Endothelial cell of umbilical vein (primary cell): ENCODE measurements around the gene KCTD17. TPM values are rescaled to one million over a fixed set of nuclear protein-coding genes. Genes with fewer than 3 reads are reported as not detected.

Source experiments
- BruUV-seq: library from RNA; stranded (reverse); fragments of 400-500 nt; replicated peaks from 2 replicates; lab custom pipeline; 2021; lab: Mats Ljungman, UMichigan
- CTCF ChIA-PET: fragments of 300-600, 350-600 bp; sonication (Branson Sonifier 250); formaldehyde crosslinking; loops from one replicate; lab custom pipeline; 2021; ENCODE audit warnings: antibody characterized with exemption, inconsistent platforms; lab: Charles Lee
- POLR2A ChIA-PET: fragments of 300-600, 350-600 bp; sonication (Branson Sonifier 250); formaldehyde crosslinking; loops from one replicate; lab custom pipeline; 2021; ENCODE audit warnings: antibody characterized with exemption, inconsistent platforms; lab: Charles Lee
- DNase-seq: peaks from one replicate; pipeline ENCODE4 v3.0.0-alpha.2; 2011; ENCODE audit warnings: low read depth, low spot score
- FAIRE-seq: peaks from 2 replicates; lab custom pipeline; 2011; peaks lifted over from hg19 to GRCh38; lab: Jason Lieb, UNC
- H2AFZ ChIP-seq: 2 replicates; pipeline ENCODE4 v1.6.0; 2012; ENCODE audit warnings: low read depth, low read length, control low read depth, inconsistent platforms
- H3K27ac ChIP-seq: 2 replicates; pipeline ENCODE4 v1.5.1; 2011; ENCODE audit warnings: low read depth, mild to moderate bottlenecking, control low read depth, low read length, moderate library complexity; ENCODE audit not compliant: insufficient read depth
- H3K27me3 ChIP-seq, 2 experiments: 2 replicates each; pipeline versions ENCODE4 v1.6.0 to v1.6.1; 2011; ENCODE audit warnings: low read length in 2 of 2, mixed read lengths in 1 of 2; ENCODE audit not compliant: control insufficient read depth in 2 of 2, insufficient read depth in 2 of 2
- H3K36me3 ChIP-seq, 2 experiments: 2 replicates in 1 of 2; 3 replicates in 1 of 2; pipeline ENCODE4 v1.5.1; 2011; ENCODE audit warnings: low read length in 2 of 2, mild to moderate bottlenecking in 1 of 2, moderate library complexity in 1 of 2; ENCODE audit not compliant: control insufficient read depth in 2 of 2, insufficient read depth in 2 of 2; ENCODE audit errors: extremely low read depth in 1 of 2
- H3K4me1 ChIP-seq: 3 replicates; pipeline ENCODE4 v1.5.1; 2011; ENCODE audit warnings: mild to moderate bottlenecking, low read length; ENCODE audit not compliant: control insufficient read depth, insufficient read depth; ENCODE audit errors: extremely low read depth
- H3K4me2 ChIP-seq: 2 replicates; pipeline ENCODE4 v1.6.1; 2011; ENCODE audit warnings: low read length, control low read depth, mixed read lengths; ENCODE audit not compliant: insufficient read depth
- H3K4me3 ChIP-seq, 3 experiments: fragments of 200-600 bp in 1 of 3; sonication (generic), shearing (Covaris generic) in 1 of 3; replicated peaks in 1 of 3; 2 replicates each; pipeline ENCODE4 v1.5.1; 2011 to 2016; ENCODE audit warnings: control low read depth in 3 of 3, low read length in 3 of 3, mild to moderate bottlenecking in 2 of 3, inconsistent platforms in 1 of 3, low read depth in 1 of 3, moderate library complexity in 1 of 3; ENCODE audit not compliant: insufficient read depth in 1 of 3
- H3K79me2 ChIP-seq: 2 replicates; pipeline ENCODE4 v1.6.0; 2012; ENCODE audit warnings: low read length, inconsistent platforms; ENCODE audit not compliant: control insufficient read depth, insufficient read depth
- H3K9ac ChIP-seq: replicated peaks from 2 replicates; pipeline ENCODE3; 2011; ENCODE audit warnings: low read length, control low read depth; ENCODE audit not compliant: insufficient read depth; ENCODE audit errors: extremely low read depth
- H3K9me1 ChIP-seq: replicated peaks from 3 replicates; pipeline ENCODE4 v1.6.0; 2011; ENCODE audit warnings: mild to moderate bottlenecking, low read length; ENCODE audit not compliant: control insufficient read depth, insufficient read depth; ENCODE audit errors: extremely low read depth
- H3K9me3 ChIP-seq: replicated peaks from 2 replicates; pipeline ENCODE4 v1.5.1; 2012; ENCODE audit warnings: low read length, inconsistent platforms; ENCODE audit not compliant: control insufficient read depth, insufficient read depth
- H4K20me1 ChIP-seq: replicated peaks from 2 replicates; pipeline ENCODE3; 2011; ENCODE audit warnings: mild to moderate bottlenecking, low read length; ENCODE audit not compliant: control insufficient read depth, insufficient read depth; ENCODE audit errors: extremely low read depth
- EZH2 ChIP-seq: IDR thresholded peaks from 2 replicates; pipeline ENCODE4 v1.6.1; 2012; ENCODE audit warnings: borderline replicate concordance, low read depth, mild to moderate bottlenecking, moderate library complexity, low read length, inconsistent platforms; ENCODE audit not compliant: severe bottlenecking
- FOS ChIP-seq: IDR thresholded peaks from 2 replicates; pipeline ENCODE4 v1.6.1; 2011; ENCODE audit warnings: mild to moderate bottlenecking, low read length, moderate library complexity, borderline replicate concordance; ENCODE audit not compliant: insufficient read depth
- GATA2 ChIP-seq: IDR thresholded peaks from 2 replicates; pipeline ENCODE4 v1.7.0; 2011; ENCODE audit warnings: low read depth, mild to moderate bottlenecking, moderate library complexity, mixed read lengths, low read length; ENCODE audit not compliant: insufficient read length, insufficient read depth
- JUN ChIP-seq: IDR thresholded peaks from 2 replicates; pipeline ENCODE4 v1.6.1; 2011; ENCODE audit warnings: borderline replicate concordance, low read depth; ENCODE audit not compliant: insufficient read length, insufficient read depth
- MYC ChIP-seq: IDR thresholded peaks from one replicate; pipeline ENCODE4 v1.6.1; 2011; ENCODE audit warnings: mild to moderate bottlenecking, low read depth, low read length
- POLR2A ChIP-seq: IDR thresholded peaks from 2 replicates; pipeline ENCODE4 v1.6.1; 2012; ENCODE audit warnings: low read depth, mild to moderate bottlenecking, control low read depth, low read length
- dilution Hi-C: fragments of 300-500 bp; cut with MboI; formaldehyde crosslinking; loops from one replicate; pipeline ENCODE4 v1.15.0; 2019; ENCODE audit warnings: low sequenced_read_pairs; ENCODE audit not compliant: extremely low pct_ligation_motif_present
- intact Hi-C: fragments of 100-400 bp; cut with micrococcal nuclease; formaldehyde crosslinking; loops from one replicate; pipeline ENCODE4 v1.10.0; 2022
- polyA plus RNA-seq, 4 experiments: library from polyadenylated mRNA; depleted of rRNA in 3 of 4; stranded (reverse) in 3 of 4; unstranded in 1 of 4; fragments of >200 nt; gene quantifications; 2 replicates each; pipeline versions ENCODE4 v1.2.1 to v1.2.3, GENCODE V29; 2011 to 2012; ENCODE audit warnings: missing spikeins in 1 of 4
- total RNA-seq: library from RNA; stranded (reverse); gene quantifications from 2 replicates; pipeline ENCODE4 v1.2.3, GENCODE V29; 2021
- TF ChIP-seq, protein P1 (sequence below): IDR thresholded peaks from 2 replicates; pipeline ENCODE4 v1.6.1; 2011; ENCODE audit not compliant: insufficient read depth, insufficient read length
- TF ChIP-seq, protein P2 (sequence below), 2 donors: IDR thresholded peaks; 1 replicate in 1 of 2; 2 replicates in 1 of 2; pipeline ENCODE4 v1.5.1; 2011; ENCODE audit warnings: low read length in 2 of 2, mild to moderate bottlenecking in 2 of 2, moderate library complexity in 2 of 2, control low read depth in 1 of 2, inconsistent platforms in 1 of 2, low read depth in 1 of 2; ENCODE audit not compliant: insufficient read depth in 1 of 2; ENCODE audit errors: extremely low read depth in 1 of 2

Gene KCTD17
- total and polyA plus RNA-seq, 2 donors (not counting 3 experiments of a cell fraction or from before 2014, with no cell fraction given), result 59.2 to 73.0 TPM

DNA sequence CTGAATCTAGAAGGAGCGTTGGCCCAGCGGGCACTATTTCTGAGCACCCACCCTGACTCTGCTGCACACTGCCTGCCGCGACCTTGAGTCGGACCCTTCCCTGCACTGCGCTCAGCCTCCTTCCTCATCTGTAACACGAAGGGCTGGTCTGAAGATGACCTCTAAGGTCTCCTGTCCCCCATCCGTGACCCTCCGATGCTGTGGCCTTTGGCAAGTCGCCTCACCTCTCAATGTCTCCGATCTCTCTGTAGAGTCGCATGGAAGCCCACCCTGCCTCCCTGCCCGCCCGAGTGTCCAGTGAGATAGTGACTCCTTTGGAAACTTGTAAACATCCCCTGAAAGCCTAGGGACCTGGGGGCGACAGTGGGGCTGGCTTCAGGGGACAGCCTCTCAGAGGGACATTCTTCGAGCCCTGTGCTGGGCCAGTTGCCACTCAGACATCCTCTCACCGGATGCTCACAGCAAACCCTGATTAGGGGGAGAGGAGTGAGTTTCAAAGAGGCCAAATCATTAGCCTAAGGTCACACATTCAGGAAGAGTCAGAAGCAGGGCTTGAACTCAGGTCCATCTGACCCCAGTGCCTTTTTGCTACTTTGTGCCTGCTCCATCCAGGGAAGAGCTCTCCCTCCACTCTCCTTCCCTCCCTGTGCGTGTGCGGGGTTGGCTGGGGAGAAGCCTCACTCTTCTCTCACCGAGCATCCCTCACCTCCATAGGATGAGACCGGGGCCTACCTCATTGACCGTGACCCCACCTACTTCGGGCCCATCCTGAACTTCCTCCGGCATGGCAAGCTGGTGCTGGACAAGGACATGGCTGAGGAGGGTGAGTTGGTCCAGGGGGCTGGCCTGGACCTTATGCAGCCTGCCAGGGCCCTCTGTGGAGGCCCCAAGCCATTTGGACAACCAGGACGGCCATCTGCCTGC is 1.1 kb downstream of the KCTD17 start:
- Histone ChIP-seq H3K9me3 (no peaks in the 10 kb centered on the region), H3K79me2 (peaks cover 3% of the 10 kb centered on the region), H4K20me1 (no peaks in the 10 kb centered on the region), H3K9me1 (no peaks in the 10 kb centered on the region), H3K27ac (no peak overlapping the region), H3K36me3 (peaks cover 0 to 25% of the 10 kb centered on the region in 2 experiments), H3K9ac (peak overlapping the region; percentile 34), H3K4me1 (peaks cover 7% of the 10 kb centered on the region), H3K4me2 (peak overlapping the region; percentile 77), H2AFZ (peak overlapping the region; percentile 80), H3K27me3 (no peaks in the 10 kb centered on the region), H3K4me3 (peak overlapping the region; percentile 44 to 75 (median 46))
- TSS peak; percentile 14 for BruUV-seq
- CTCF ChIA-PET, result interaction anchor here (0.6 to 1.8 kb wide), 5 partner anchors 9 to 270 kb away, joined by 4 to 7 read pairs (median 6); no protein-coding TSS in a partner anchor
- POLR2A ChIA-PET, result no interaction called here
- DNase-seq (no peak), FAIRE-seq (no peak)
- TF ChIP-seq, protein P1, sequence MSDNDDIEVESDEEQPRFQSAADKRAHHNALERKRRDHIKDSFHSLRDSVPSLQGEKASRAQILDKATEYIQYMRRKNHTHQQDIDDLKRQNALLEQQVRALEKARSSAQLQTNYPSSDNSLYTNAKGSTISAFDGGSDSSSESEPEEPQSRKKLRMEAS, result no peak
- no peak for TF ChIP-seq MYC
- no peak for TF ChIP-seq POLR2A
- intact Hi-C loops (no loop called here), dilution Hi-C loops (no loop called here)

GRCh38 chr22:37053310-37054055 is 1.9 kb downstream of the KCTD17 start:
- Histone ChIP-seq H2AFZ (no peak overlapping the region), H4K20me1 (no peaks in the 10 kb centered on the region), H3K27ac (no peak overlapping the region), H3K4me1 (peaks cover 7% of the 10 kb centered on the region), H3K27me3 (no peaks in the 10 kb centered on the region), H3K79me2 (peaks cover 3% of the 10 kb centered on the region), H3K36me3 (peaks cover 0 to 32% of the 10 kb centered on the region in 2 experiments), H3K9me1 (no peaks in the 10 kb centered on the region), H3K9me3 (no peaks in the 10 kb centered on the region), H3K4me2 (no peak overlapping the region), H3K9ac (no peak overlapping the region), H3K4me3 (no peak overlapping the region)
- dilution Hi-C loops (no loop called here), intact Hi-C loops (no loop called here)
- no peak for DNase-seq
- ChIA-PET POLR2A (no interaction called here), CTCF (no interaction called here)
- FAIRE-seq, result no peak
- TF ChIP-seq FOS (no peak), GATA2 (no peak), JUN (no peak), EZH2 (no peak), MYC (no peak)
- TF ChIP-seq, protein P2, sequence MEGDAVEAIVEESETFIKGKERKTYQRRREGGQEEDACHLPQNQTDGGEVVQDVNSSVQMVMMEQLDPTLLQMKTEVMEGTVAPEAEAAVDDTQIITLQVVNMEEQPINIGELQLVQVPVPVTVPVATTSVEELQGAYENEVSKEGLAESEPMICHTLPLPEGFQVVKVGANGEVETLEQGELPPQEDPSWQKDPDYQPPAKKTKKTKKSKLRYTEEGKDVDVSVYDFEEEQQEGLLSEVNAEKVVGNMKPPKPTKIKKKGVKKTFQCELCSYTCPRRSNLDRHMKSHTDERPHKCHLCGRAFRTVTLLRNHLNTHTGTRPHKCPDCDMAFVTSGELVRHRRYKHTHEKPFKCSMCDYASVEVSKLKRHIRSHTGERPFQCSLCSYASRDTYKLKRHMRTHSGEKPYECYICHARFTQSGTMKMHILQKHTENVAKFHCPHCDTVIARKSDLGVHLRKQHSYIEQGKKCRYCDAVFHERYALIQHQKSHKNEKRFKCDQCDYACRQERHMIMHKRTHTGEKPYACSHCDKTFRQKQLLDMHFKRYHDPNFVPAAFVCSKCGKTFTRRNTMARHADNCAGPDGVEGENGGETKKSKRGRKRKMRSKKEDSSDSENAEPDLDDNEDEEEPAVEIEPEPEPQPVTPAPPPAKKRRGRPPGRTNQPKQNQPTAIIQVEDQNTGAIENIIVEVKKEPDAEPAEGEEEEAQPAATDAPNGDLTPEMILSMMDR (IDR thresholded peaks at IDR 0.05; ENCODE audit: extremely low read depth in 1 of 2, insufficient read depth in 1 of 2, low read depth in 1 of 2, low read length in 2 of 2), result no peak
- TF ChIP-seq, protein P1, result no peak
- BruUV-seq, result no TSS peak
